GM23338 (cell line): Measurements from ENCODE around the gene ZNF438. TPM values are rescaled to one million over a fixed set of nuclear protein-coding genes. Genes with fewer than 3 reads are reported as not detected.

Experiments used
- ATAC-seq: fragments of 200-7000 bp; cut with Tn5 transposase; 3 replicates; pipeline ENCODE4 v1.9.1; 2020
- DNase-seq: peaks from one replicate; pipeline ENCODE4 v3.0.0-alpha.2; 2015; ENCODE audit warnings: low spot score
- H2AFZ ChIP-seq: fragments of 200-600 bp; sonication (generic); 2 replicates; pipeline ENCODE4 v1.8.0; 2016; ENCODE audit warnings: antibody characterized with exemption, mild to moderate bottlenecking, moderate library complexity
- H3F3A ChIP-seq: fragments of 200-600 bp; sonication (generic); replicated peaks from 2 replicates; pipeline ENCODE4 v1.8.0; 2017; ENCODE audit warnings: antibody characterized with exemption, mixed run types, low read depth
- H3K27ac ChIP-seq: fragments of 200-600 bp; sonication (generic); 2 replicates; pipeline ENCODE4 v1.6.1; 2016; ENCODE audit warnings: low read depth
- H3K27me3 ChIP-seq: fragments of 200-600 bp; sonication (generic); 2 replicates; pipeline ENCODE4 v1.8.0; 2016; ENCODE audit warnings: mild to moderate bottlenecking, mixed run types, moderate library complexity; ENCODE audit not compliant: insufficient read depth
- H3K36me3 ChIP-seq: fragments of 200-600 bp; sonication (generic); 2 replicates; pipeline ENCODE4 v1.8.0; 2016; ENCODE audit warnings: mild to moderate bottlenecking; ENCODE audit not compliant: insufficient read depth
- H3K4me1 ChIP-seq: fragments of 200-600 bp; sonication (generic); 2 replicates; pipeline ENCODE4 v1.8.0; 2016; ENCODE audit warnings: mild to moderate bottlenecking, moderate library complexity; ENCODE audit not compliant: insufficient read depth
- H3K4me2 ChIP-seq: fragments of 200-600 bp; sonication (generic); 2 replicates; pipeline ENCODE4 v1.7.1; 2017; ENCODE audit warnings: mixed run types
- H3K4me3 ChIP-seq: fragments of 200-600 bp; sonication (generic); 2 replicates; pipeline ENCODE4 v1.6.1; 2016; ENCODE audit warnings: mixed run types
- H3K79me2 ChIP-seq: fragments of 200-600 bp; sonication (generic); replicated peaks from 2 replicates; pipeline ENCODE4 v1.8.0; 2017; ENCODE audit warnings: mild to moderate bottlenecking; ENCODE audit not compliant: insufficient read depth
- H3K9me2 ChIP-seq: fragments of 200-600 bp; sonication (generic); 2 replicates; pipeline ENCODE4 v1.8.0; 2017; ENCODE audit not compliant: insufficient read depth
- H4K20me1 ChIP-seq: fragments of 200-600 bp; sonication (generic); replicated peaks from 2 replicates; pipeline ENCODE4 v1.8.0; 2017; ENCODE audit warnings: mild to moderate bottlenecking; ENCODE audit not compliant: insufficient read depth
- H3K27ac Mint-ChIP-seq: 2 replicates; pipeline ENCODE4 v1.8.0; 2020; ENCODE audit warnings: inconsistent platforms, mild to moderate bottlenecking, moderate library complexity, mixed read lengths
- H3K27me3 Mint-ChIP-seq: 3 replicates; pipeline ENCODE4 v1.8.0; 2022; ENCODE audit warnings: low read depth, mild to moderate bottlenecking, moderate library complexity, mixed read lengths, inconsistent platforms; ENCODE audit not compliant: insufficient read depth, poor library complexity
- H3K36me3 Mint-ChIP-seq: 3 replicates; pipeline ENCODE4 v1.8.0; 2021; ENCODE audit warnings: low read depth, mild to moderate bottlenecking, inconsistent platforms, moderate library complexity, mixed read lengths
- H3K4me1 Mint-ChIP-seq: 3 replicates; pipeline ENCODE4 v1.8.0; 2020; ENCODE audit warnings: mild to moderate bottlenecking, inconsistent platforms, mixed read lengths
- H3K4me3 Mint-ChIP-seq: 3 replicates; pipeline ENCODE4 v1.8.0; 2021; ENCODE audit warnings: moderate library complexity, mild to moderate bottlenecking, inconsistent platforms, mixed read lengths
- H3K9me3 Mint-ChIP-seq: 3 replicates; pipeline ENCODE4 v1.8.0; 2020; ENCODE audit warnings: moderate library complexity, mild to moderate bottlenecking, inconsistent platforms, mixed read lengths
- CREB1 ChIP-seq: fragments of 250-450 bp; sonication (Bioruptor Pico); IDR thresholded peaks from 2 replicates; pipeline ENCODE4 v1.5.0; 2020; ENCODE audit warnings: low read depth, mild to moderate bottlenecking, moderate library complexity
- EZH2 ChIP-seq: fragments of 200-600 bp; sonication (generic); IDR thresholded peaks from one replicate; pipeline ENCODE4 v1.8.0; 2017; ENCODE audit warnings: antibody characterized with exemption, mild to moderate bottlenecking, low read depth; ENCODE audit not compliant: unreplicated experiment
- EZH2phosphoT487 ChIP-seq: fragments of 200-600 bp; sonication (generic); IDR thresholded peaks from one replicate; pipeline ENCODE4 v1.8.1; 2018; ENCODE audit warnings: antibody characterized with exemption; ENCODE audit not compliant: unreplicated experiment
- JUNB ChIP-seq: IDR thresholded peaks from one replicate; pipeline ENCODE4 v1.6.1; 2016; ENCODE audit warnings: antibody characterized with exemption; ENCODE audit not compliant: unreplicated experiment
- NANOG ChIP-seq: IDR thresholded peaks from 2 replicates; pipeline ENCODE4 v1.6.1; 2016; ENCODE audit warnings: antibody characterized with exemption, borderline replicate concordance
- POLR2AphosphoS5 ChIP-seq: IDR thresholded peaks from 2 replicates; pipeline ENCODE4 v1.6.1; 2016; ENCODE audit warnings: antibody characterized with exemption, low read depth
- STAT1 ChIP-seq: IDR thresholded peaks from one replicate; pipeline ENCODE4 v1.6.1; 2016; ENCODE audit warnings: antibody characterized with exemption; ENCODE audit not compliant: unreplicated experiment
- ZNF114 ChIP-seq: fragments of 250-450 bp; sonication (Bioruptor Pico); IDR thresholded peaks from 2 replicates; pipeline ENCODE4 v1.5.0; 2020; ENCODE audit warnings: mild to moderate bottlenecking, moderate library complexity
- ZNF331 ChIP-seq: fragments of 250-450 bp; sonication (Bioruptor Pico); IDR thresholded peaks from 2 replicates; pipeline ENCODE4 v1.5.0; 2020; ENCODE audit warnings: low read depth, mild to moderate bottlenecking, moderate library complexity
- polyA plus RNA-seq: library from polyadenylated mRNA; unstranded; fragments of >200 nt; fragmentation: Nextera tagmentation; extraction: Ambion mirVana; gene quantifications from 2 replicates; pipeline ENCODE4 v1.2.1, GENCODE V29; 2016
- total RNA-seq: library from RNA; depleted of rRNA; stranded (reverse); fragments of >200 nt; shearing (Covaris generic); gene quantifications from 2 replicates; pipeline ENCODE4 v1.2.3, GENCODE V29; 2014
- TF ChIP-seq, protein P1 (sequence below), 2 experiments: fragments of 200-600 bp in 1 of 2; sonication (generic) in 1 of 2; conservative IDR thresholded peaks; 2 replicates each; pipeline versions ENCODE4 v1.5.1 to v1.6.1; 2016 to 2017; ENCODE audit warnings: antibody characterized with exemption in 2 of 2, low read depth in 2 of 2, mild to moderate bottlenecking in 2 of 2, moderate library complexity in 1 of 2
- TF ChIP-seq, protein P2 (sequence below): fragments of 250-450 bp; sonication (Bioruptor Pico); IDR thresholded peaks from 2 replicates; pipeline ENCODE4 v1.5.0; 2020; ENCODE audit warnings: mild to moderate bottlenecking, moderate library complexity
- TF ChIP-seq, protein P3 (sequence below): IDR thresholded peaks from 2 replicates; pipeline ENCODE4 v1.6.1; 2016; ENCODE audit warnings: antibody characterized with exemption
- TF ChIP-seq, protein P4 (sequence below): IDR thresholded peaks from one replicate; pipeline ENCODE4 v1.6.1; 2018; ENCODE audit warnings: antibody characterized with exemption; ENCODE audit not compliant: unreplicated experiment

ZNF438 gene
- total and polyA plus RNA-seq, 2 experiments from 2014 or later: 0.91 to 0.94 TPM

DNA sequence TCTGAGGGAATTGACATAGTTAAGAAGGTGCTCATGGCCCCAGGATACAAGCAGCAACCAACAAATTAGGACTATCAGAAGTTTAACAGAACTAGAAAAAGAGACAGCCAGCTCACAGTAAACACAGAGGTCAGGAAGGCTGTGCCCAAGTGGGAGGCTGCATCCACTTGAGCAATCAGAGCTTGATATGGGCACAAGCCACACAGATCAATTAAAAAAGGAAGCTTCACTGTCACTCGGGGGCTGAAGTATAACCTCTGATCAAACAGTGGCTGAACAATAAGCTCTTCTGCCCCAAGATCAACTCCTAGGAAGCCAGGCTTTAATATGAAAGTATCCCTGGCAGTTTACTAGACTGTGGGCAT, 40.0 kb downstream of the ZNF438 start:
- no peak overlapping the region for H3K4me3 Mint-ChIP-seq

More for the DNA sequence above, 40.0 kb downstream of the ZNF438 start:
- Histone ChIP-seq H3K4me2 (no peak overlapping the region), H3K4me3 (no peak overlapping the region), H3F3A (no peaks in the 10 kb centered on the region), H3K79me2 (no peaks in the 10 kb centered on the region), H3K4me1 (no peaks in the 10 kb centered on the region), H3K36me3 (peaks cover 13% of the 10 kb centered on the region; the same call in 1 of the 2 replicates), H4K20me1 (no peaks in the 10 kb centered on the region), H2AFZ (no peak overlapping the region), H3K27me3 (no peaks in the 10 kb centered on the region), H3K27ac (no peak overlapping the region), H3K9me2 (no peaks in the 10 kb centered on the region)
- Mint-ChIP-seq H3K36me3 (peaks cover 24% of the 10 kb centered on the region), H3K9me3 (peaks cover 31% of the 10 kb centered on the region), H3K27me3 (peaks cover 2% of the 10 kb centered on the region), H3K27ac (no peak overlapping the region), H3K4me1 (peaks cover 3% of the 10 kb centered on the region; the same call in 2 of the 3 replicates)
- TF ChIP-seq EZH2 (no peak), JUNB (no peak), NANOG (no peak), ZNF331 (no peak), POLR2AphosphoS5 (no peak), CREB1 (CRISPR knock-in tag) (no peak), STAT1 (no peak), EZH2phosphoT487 (no peak), ZNF114 (CRISPR knock-in tag) (no peak)
- TF ChIP-seq, protein P1, sequence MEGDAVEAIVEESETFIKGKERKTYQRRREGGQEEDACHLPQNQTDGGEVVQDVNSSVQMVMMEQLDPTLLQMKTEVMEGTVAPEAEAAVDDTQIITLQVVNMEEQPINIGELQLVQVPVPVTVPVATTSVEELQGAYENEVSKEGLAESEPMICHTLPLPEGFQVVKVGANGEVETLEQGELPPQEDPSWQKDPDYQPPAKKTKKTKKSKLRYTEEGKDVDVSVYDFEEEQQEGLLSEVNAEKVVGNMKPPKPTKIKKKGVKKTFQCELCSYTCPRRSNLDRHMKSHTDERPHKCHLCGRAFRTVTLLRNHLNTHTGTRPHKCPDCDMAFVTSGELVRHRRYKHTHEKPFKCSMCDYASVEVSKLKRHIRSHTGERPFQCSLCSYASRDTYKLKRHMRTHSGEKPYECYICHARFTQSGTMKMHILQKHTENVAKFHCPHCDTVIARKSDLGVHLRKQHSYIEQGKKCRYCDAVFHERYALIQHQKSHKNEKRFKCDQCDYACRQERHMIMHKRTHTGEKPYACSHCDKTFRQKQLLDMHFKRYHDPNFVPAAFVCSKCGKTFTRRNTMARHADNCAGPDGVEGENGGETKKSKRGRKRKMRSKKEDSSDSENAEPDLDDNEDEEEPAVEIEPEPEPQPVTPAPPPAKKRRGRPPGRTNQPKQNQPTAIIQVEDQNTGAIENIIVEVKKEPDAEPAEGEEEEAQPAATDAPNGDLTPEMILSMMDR (conservative IDR thresholded peaks at IDR 0.05; ENCODE audit: low read depth in 2 of 2): no peak
- TF ChIP-seq, protein P2, sequence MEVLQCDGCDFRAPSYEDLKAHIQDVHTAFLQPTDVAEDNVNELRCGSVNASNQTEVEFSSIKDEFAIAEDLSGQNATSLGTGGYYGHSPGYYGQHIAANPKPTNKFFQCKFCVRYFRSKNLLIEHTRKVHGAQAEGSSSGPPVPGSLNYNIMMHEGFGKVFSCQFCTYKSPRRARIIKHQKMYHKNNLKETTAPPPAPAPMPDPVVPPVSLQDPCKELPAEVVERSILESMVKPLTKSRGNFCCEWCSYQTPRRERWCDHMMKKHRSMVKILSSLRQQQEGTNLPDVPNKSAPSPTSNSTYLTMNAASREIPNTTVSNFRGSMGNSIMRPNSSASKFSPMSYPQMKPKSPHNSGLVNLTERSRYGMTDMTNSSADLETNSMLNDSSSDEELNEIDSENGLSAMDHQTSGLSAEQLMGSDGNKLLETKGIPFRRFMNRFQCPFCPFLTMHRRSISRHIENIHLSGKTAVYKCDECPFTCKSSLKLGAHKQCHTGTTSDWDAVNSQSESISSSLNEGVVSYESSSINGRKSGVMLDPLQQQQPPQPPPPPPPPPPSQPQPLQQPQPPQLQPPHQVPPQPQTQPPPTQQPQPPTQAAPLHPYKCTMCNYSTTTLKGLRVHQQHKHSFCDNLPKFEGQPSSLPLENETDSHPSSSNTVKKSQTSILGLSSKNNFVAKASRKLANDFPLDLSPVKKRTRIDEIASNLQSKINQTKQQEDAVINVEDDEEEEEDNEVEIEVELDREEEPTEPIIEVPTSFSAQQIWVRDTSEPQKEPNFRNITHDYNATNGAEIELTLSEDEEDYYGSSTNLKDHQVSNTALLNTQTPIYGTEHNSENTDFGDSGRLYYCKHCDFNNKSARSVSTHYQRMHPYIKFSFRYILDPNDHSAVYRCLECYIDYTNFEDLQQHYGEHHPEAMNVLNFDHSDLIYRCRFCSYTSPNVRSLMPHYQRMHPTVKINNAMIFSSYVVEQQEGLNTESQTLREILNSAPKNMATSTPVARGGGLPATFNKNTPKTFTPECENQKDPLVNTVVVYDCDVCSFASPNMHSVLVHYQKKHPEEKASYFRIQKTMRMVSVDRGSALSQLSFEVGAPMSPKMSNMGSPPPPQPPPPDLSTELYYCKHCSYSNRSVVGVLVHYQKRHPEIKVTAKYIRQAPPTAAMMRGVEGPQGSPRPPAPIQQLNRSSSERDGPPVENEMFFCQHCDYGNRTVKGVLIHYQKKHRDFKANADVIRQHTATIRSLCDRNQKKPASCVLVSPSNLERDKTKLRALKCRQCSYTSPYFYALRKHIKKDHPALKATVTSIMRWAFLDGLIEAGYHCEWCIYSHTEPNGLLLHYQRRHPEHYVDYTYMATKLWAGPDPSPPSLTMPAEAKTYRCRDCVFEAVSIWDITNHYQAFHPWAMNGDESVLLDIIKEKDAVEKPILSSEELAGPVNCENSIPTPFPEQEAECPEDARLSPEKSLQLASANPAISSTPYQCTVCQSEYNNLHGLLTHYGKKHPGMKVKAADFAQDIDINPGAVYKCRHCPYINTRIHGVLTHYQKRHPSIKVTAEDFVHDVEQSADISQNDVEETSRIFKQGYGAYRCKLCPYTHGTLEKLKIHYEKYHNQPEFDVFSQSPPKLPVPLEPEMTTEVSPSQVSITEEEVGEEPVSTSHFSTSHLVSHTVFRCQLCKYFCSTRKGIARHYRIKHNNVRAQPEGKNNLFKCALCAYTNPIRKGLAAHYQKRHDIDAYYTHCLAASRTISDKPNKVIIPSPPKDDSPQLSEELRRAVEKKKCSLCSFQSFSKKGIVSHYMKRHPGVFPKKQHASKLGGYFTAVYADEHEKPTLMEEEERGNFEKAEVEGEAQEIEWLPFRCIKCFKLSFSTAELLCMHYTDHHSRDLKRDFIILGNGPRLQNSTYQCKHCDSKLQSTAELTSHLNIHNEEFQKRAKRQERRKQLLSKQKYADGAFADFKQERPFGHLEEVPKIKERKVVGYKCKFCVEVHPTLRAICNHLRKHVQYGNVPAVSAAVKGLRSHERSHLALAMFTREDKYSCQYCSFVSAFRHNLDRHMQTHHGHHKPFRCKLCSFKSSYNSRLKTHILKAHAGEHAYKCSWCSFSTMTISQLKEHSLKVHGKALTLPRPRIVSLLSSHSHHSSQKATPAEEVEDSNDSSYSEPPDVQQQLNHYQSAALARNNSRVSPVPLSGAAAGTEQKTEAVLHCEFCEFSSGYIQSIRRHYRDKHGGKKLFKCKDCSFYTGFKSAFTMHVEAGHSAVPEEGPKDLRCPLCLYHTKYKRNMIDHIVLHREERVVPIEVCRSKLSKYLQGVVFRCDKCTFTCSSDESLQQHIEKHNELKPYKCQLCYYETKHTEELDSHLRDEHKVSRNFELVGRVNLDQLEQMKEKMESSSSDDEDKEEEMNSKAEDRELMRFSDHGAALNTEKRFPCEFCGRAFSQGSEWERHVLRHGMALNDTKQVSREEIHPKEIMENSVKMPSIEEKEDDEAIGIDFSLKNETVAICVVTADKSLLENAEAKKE: no peak
- TF ChIP-seq, protein P3, sequence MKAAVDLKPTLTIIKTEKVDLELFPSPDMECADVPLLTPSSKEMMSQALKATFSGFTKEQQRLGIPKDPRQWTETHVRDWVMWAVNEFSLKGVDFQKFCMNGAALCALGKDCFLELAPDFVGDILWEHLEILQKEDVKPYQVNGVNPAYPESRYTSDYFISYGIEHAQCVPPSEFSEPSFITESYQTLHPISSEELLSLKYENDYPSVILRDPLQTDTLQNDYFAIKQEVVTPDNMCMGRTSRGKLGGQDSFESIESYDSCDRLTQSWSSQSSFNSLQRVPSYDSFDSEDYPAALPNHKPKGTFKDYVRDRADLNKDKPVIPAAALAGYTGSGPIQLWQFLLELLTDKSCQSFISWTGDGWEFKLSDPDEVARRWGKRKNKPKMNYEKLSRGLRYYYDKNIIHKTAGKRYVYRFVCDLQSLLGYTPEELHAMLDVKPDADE: no peak
- TF ChIP-seq, protein P4, sequence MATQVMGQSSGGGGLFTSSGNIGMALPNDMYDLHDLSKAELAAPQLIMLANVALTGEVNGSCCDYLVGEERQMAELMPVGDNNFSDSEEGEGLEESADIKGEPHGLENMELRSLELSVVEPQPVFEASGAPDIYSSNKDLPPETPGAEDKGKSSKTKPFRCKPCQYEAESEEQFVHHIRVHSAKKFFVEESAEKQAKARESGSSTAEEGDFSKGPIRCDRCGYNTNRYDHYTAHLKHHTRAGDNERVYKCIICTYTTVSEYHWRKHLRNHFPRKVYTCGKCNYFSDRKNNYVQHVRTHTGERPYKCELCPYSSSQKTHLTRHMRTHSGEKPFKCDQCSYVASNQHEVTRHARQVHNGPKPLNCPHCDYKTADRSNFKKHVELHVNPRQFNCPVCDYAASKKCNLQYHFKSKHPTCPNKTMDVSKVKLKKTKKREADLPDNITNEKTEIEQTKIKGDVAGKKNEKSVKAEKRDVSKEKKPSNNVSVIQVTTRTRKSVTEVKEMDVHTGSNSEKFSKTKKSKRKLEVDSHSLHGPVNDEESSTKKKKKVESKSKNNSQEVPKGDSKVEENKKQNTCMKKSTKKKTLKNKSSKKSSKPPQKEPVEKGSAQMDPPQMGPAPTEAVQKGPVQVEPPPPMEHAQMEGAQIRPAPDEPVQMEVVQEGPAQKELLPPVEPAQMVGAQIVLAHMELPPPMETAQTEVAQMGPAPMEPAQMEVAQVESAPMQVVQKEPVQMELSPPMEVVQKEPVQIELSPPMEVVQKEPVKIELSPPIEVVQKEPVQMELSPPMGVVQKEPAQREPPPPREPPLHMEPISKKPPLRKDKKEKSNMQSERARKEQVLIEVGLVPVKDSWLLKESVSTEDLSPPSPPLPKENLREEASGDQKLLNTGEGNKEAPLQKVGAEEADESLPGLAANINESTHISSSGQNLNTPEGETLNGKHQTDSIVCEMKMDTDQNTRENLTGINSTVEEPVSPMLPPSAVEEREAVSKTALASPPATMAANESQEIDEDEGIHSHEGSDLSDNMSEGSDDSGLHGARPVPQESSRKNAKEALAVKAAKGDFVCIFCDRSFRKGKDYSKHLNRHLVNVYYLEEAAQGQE: no peak
- no peak for DNase-seq
- ATAC-seq: no peak
